ENCODE data around the gene TBC1D1.

GRCh38 chr4:38058151-38058550, 167.3 kb downstream of the TBC1D1 start:
- TF ChIP-seq POLR2A (IDR thresholded peaks at IDR 0.05) (no peak), POLR2AphosphoS5 (IDR thresholded peaks at IDR 0.05) (no peak)

All from transverse colon (tissue), 3 donors.